Measurements from ENCODE around the gene TTC13. TPM values are rescaled to one million over a fixed set of nuclear protein-coding genes. Genes with fewer than 3 reads are reported as not detected.
"Not testable (repeated sequence)": the region's sequence is repeated elsewhere in the genome, so short reads cannot be mapped to it uniquely, and the experiment has no call there.

Gene TTC13
- total RNA-seq, 1 experiment from 2014 or later: 9.7 TPM

GRCh38 chr1:230992100-230992774, 13.6 kb upstream of the TTC13 start:
- no peak for DNase-seq (ENCODE audit: low read depth)

GRCh38 chr1:230987448-230987847, 8.8 kb upstream of the TTC13 start:
- DNase-seq (ENCODE audit: low read depth): no peak

- DNase-seq (ENCODE audit: low read depth): peak; percentile 85
Observed at GRCh38 chr1:230986976-230987375, 8.3 kb upstream of the TTC13 start.

GRCh38 chr1:230985711-230986110, 7.0 kb upstream of the TTC13 start:
- DNase-seq (ENCODE audit: low read depth): no peak

- DNase-seq (ENCODE audit: low read depth): not testable (repeated sequence)
Observed at GRCh38 chr1:230984622-230985515, 6.2 kb upstream of the TTC13 start.

- DNase-seq (ENCODE audit: low read depth): no peak
Observed at GRCh38 chr1:230983811-230984210, 5.2 kb upstream of the TTC13 start.

GRCh38 chr1:230982696-230983095, 4.0 kb upstream of the TTC13 start:
- DNase-seq (ENCODE audit: low read depth): peak; percentile 3

GRCh38 chr1:230979952-230980351, 1.3 kb upstream of the TTC13 start:
- no peak for DNase-seq (ENCODE audit: low read depth)

- DNase-seq (ENCODE audit: low read depth): no peak
Observed at GRCh38 chr1:230979389-230979716, 692 bp upstream of the TTC13 start.

- DNase-seq (ENCODE audit: low read depth): peak; percentile 15
Observed at GRCh38 chr1:230977761-230978490, 735 bp downstream of the TTC13 start.

GRCh38 chr1:230976825-230977747, 1.6 kb downstream of the TTC13 start:
- no peak for DNase-seq (ENCODE audit: low read depth)

GRCh38 chr1:230976360-230976759, 2.3 kb downstream of the TTC13 start:
- DNase-seq (ENCODE audit: low read depth): no peak

- DNase-seq (ENCODE audit: low read depth): no peak
Observed at GRCh38 chr1:230975636-230976035, 3.0 kb downstream of the TTC13 start.

- DNase-seq (ENCODE audit: low read depth): peak; percentile 72
Observed at GRCh38 chr1:230972855-230973271, 5.8 kb downstream of the TTC13 start.

GRCh38 chr1:230971771-230972170, 6.9 kb downstream of the TTC13 start:
- DNase-seq (ENCODE audit: low read depth): no peak

- no peak for DNase-seq (ENCODE audit: low read depth)
Observed at GRCh38 chr1:230970432-230970831, 8.2 kb downstream of the TTC13 start.

GRCh38 chr1:230966358-230966873, 12.2 kb downstream of the TTC13 start:
- DNase-seq (ENCODE audit: low read depth): no peak

- no peak for DNase-seq (ENCODE audit: low read depth)
Observed at GRCh38 chr1:230965535-230965934, 13.1 kb downstream of the TTC13 start.

- DNase-seq (ENCODE audit: low read depth): no peak
Observed at GRCh38 chr1:230964896-230965295, 13.8 kb downstream of the TTC13 start.

GRCh38 chr1:230958370-230958769, 20.3 kb downstream of the TTC13 start:
- no peak for DNase-seq (ENCODE audit: low read depth)

GRCh38 chr1:230957580-230957989, 21.1 kb downstream of the TTC13 start:
- DNase-seq (ENCODE audit: low read depth): no peak

All from RPMI7951 (cell line).